Lower lobe of right lung (tissue), 2 donors: ENCODE measurements around the gene MBD5. TPM values are rescaled to one million over a fixed set of nuclear protein-coding genes. Genes with fewer than 3 reads are reported as not detected.
A peak's percentile ranks its signal among the peaks of the same experiment; 100 is the strongest.
"Not testable (repeated sequence)": the region's sequence is repeated elsewhere in the genome, so short reads cannot be mapped to it uniquely, and the experiment has no call there.

Experiments
- ATAC-seq, 2 donors: fragments of 200-7000 bp; cut with Tn5 transposase; one replicate each; pipeline ENCODE4 v1.9.1; 2020 to 2022; ENCODE audit warnings: mild to moderate bottlenecking in 2 of 2, moderate library complexity in 2 of 2
- DNase-seq: peaks from one replicate; pipeline ENCODE4 v3.0.0-alpha.2; 2020
- H3K27ac ChIP-seq: fragments of 200-600 bp; one replicate; pipeline ENCODE4 v1.8.0; 2022
- H3K27me3 ChIP-seq: fragments of 200-600 bp; one replicate; pipeline ENCODE4 v1.8.0; 2022; ENCODE audit warnings: low read depth
- H3K36me3 ChIP-seq: fragments of 200-600 bp; one replicate; pipeline ENCODE4 v1.8.0; 2022; ENCODE audit warnings: mild to moderate bottlenecking
- H3K4me1 ChIP-seq: fragments of 200-600 bp; one replicate; pipeline ENCODE4 v1.8.0; 2022
- H3K4me3 ChIP-seq: fragments of 200-600 bp; one replicate; pipeline ENCODE4 v1.8.0; 2022; ENCODE audit warnings: mild to moderate bottlenecking
- H3K9me3 ChIP-seq: fragments of 200-600 bp; one replicate; pipeline ENCODE4 v1.8.0; 2022
- intact Hi-C: fragments of 100-400 bp; cut with DNase I; formaldehyde crosslinking; loops from one replicate; pipeline ENCODE4 v1.11.0; 2022
- total RNA-seq: library from RNA; stranded (reverse); fragmentation: NEBNext Ultra II Directional; extraction: Animal tissue kit (Norgen Biotek cat#: 25700); gene quantifications from one replicate; pipeline ENCODE4 v1.2.1, GENCODE V29; 2021
- TF ChIP-seq, protein P1 (sequence below): fragments of 200-600 bp; IDR thresholded peaks from one replicate; pipeline ENCODE4 v1.8.0; 2022; ENCODE audit warnings: antibody characterized with exemption, mild to moderate bottlenecking
- donor health status: DM: no; HTN: yes; CAD: no; lungs with severe emphysema.

MBD5 gene
- total RNA-seq, 1 donor from 2014 or later, result 46.3 TPM

GRCh38 chr2:147989809-147990403 is 31.0 kb upstream of the MBD5 start:
- no peak for DNase-seq

GRCh38 chr2:147994965-147995364 is 25.9 kb upstream of the MBD5 start:
- H3K36me3 ChIP-seq, H3K4me3 ChIP-seq, DNase-seq, H3K27me3 ChIP-seq, intact Hi-C loops, H3K9me3 ChIP-seq, H3K4me1 ChIP-seq, ATAC-seq, H3K27ac ChIP-seq: not testable (repeated sequence)

More at GRCh38 chr2:147989809-147990403, 31.0 kb upstream of the MBD5 start:
- Histone ChIP-seq H3K27ac (no peak overlapping the region), H3K9me3 (no peaks in the 10 kb centered on the region), H3K27me3 (no peaks in the 10 kb centered on the region), H3K4me1 (no peaks in the 10 kb centered on the region), H3K36me3 (no peaks in the 10 kb centered on the region), H3K4me3 (no peak overlapping the region)
- peak; percentile 29 to 71 for ATAC-seq
- TF ChIP-seq, protein P1, sequence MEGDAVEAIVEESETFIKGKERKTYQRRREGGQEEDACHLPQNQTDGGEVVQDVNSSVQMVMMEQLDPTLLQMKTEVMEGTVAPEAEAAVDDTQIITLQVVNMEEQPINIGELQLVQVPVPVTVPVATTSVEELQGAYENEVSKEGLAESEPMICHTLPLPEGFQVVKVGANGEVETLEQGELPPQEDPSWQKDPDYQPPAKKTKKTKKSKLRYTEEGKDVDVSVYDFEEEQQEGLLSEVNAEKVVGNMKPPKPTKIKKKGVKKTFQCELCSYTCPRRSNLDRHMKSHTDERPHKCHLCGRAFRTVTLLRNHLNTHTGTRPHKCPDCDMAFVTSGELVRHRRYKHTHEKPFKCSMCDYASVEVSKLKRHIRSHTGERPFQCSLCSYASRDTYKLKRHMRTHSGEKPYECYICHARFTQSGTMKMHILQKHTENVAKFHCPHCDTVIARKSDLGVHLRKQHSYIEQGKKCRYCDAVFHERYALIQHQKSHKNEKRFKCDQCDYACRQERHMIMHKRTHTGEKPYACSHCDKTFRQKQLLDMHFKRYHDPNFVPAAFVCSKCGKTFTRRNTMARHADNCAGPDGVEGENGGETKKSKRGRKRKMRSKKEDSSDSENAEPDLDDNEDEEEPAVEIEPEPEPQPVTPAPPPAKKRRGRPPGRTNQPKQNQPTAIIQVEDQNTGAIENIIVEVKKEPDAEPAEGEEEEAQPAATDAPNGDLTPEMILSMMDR, result peak; percentile 57
- intact Hi-C loops, result no loop called here

DNA sequence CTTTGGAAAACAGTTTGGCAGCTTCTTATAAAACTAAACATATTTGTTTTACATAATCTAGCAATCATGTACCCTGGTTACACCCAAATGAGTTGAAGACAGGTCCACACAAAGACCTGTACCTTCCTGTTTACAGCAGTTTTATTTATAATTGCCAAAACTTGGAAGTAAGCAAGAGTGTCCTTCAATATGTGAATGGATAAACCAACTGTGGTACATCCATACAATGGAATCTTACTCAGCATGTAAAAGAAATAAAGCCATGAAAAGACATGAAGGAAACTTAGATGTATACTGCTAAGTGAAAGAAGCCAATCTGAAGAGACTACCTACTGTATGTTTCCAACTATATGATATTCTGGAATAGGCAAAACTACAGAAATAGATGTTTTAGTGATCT is 24.1 kb upstream of the MBD5 start:
- H3K4me3 ChIP-seq, result no peak overlapping the region
- no peak overlapping the region for H3K27ac ChIP-seq
- TF ChIP-seq, protein P1, result no peak
- H3K27me3 ChIP-seq, result no peaks in the 10 kb centered on the region
- no peaks in the 10 kb centered on the region for H3K36me3 ChIP-seq
- no peaks in the 10 kb centered on the region for H3K4me1 ChIP-seq
- no peak for ATAC-seq
- DNase-seq, result no peak
- intact Hi-C loops, result no loop called here
- H3K9me3 ChIP-seq, result no peaks in the 10 kb centered on the region

DNA sequence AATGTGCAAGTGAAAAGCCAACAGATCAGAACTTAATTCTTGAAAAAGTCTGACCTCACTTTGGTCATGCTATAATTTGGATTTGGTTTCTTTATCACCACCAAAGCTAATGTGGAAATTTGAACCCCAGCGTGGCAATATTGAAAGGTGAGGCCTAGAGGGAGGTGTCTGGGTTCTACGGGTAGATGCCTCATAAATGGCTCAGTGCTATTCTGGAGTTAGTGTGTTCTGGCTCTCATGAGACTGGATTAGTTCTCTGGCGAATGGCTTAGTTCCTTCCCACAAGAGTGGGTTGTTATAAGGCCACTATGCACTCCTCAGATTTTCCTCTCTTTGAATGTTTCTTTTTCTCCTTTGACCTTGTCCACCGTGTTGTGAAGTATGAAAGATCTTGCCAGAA is 22.7 kb upstream of the MBD5 start:
- intact Hi-C loops, result no loop called here
- TF ChIP-seq, protein P1, result no peak
- Histone ChIP-seq H3K9me3 (peaks cover 3% of the 10 kb centered on the region), H3K36me3 (no peaks in the 10 kb centered on the region), H3K4me3 (no peak overlapping the region), H3K27me3 (no peaks in the 10 kb centered on the region), H3K4me1 (no peaks in the 10 kb centered on the region), H3K27ac (no peak overlapping the region)
- no peak for DNase-seq
- no peak for ATAC-seq

DNA sequence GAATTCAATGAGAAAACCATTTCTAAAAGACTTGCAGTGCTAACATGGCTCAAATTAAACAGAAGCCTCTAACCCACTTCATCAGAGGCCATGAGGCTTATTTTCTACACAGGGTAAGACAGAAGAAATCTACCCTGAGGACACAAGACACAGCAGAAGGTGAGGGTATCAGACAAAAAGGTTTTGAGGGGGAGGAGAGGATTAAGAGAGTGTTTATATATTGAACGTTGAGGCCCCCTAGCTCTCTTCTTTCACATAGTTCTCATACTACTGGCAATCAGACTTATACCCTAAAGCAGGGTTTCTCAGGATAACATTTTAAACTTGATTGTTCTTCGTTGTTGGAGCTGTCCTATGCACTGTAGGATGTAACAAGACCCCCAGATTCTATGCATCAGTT is 21.8 kb upstream of the MBD5 start:
- Histone ChIP-seq H3K27me3 (no peaks in the 10 kb centered on the region), H3K9me3 (peaks cover 3% of the 10 kb centered on the region), H3K4me3 (no peak overlapping the region), H3K36me3 (no peaks in the 10 kb centered on the region), H3K27ac (no peak overlapping the region), H3K4me1 (no peaks in the 10 kb centered on the region)
- no peak for ATAC-seq
- TF ChIP-seq, protein P1, result no peak
- DNase-seq, result no peak
- intact Hi-C loops, result no loop called here

DNA sequence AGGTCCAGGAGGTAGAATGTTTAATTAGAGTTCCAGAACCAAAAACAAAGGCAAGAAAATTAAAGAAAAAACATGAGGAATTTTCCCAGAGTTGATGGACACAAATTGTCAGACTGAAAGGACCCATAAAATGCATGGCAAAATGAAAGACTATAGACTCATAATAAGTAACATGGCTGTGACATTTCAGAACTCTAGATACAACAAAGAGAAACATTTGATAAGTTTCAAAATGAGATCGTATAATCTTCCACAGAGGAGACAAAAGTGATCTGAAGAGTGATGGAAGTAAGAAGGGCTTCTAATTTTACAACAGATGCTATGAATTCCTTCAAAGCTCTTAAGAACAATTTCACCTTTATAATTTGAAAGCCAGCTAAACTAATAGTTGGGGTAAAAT is 20.8 kb upstream of the MBD5 start:
- no peak for DNase-seq
- intact Hi-C loops, result no loop called here
- Histone ChIP-seq H3K36me3 (no peaks in the 10 kb centered on the region), H3K4me3 (no peak overlapping the region), H3K4me1 (no peaks in the 10 kb centered on the region), H3K27ac (no peak overlapping the region), H3K27me3 (no peaks in the 10 kb centered on the region), H3K9me3 (peaks cover 3% of the 10 kb centered on the region)
- TF ChIP-seq, protein P1, result no peak
- no peak for ATAC-seq

DNA sequence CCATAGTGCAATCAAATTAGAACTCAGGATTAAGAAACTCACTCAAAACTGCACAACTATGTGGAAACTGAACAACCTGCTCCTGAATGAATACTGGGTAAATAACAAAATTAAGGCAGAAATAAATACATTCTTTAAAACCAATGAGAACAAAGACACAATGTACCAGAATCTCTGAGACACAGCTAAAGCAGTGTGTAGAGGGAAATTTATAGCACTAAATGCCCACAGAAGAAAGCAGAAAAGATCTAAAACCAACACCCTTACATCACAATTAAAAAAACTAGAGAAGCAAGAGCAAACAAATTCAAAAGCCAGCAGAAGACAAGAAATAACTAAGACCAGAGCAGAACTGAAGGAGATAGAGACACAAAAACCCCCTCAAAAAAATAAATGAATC is 18.5 kb upstream of the MBD5 start:
- H3K4me1 ChIP-seq, result not testable (repeated sequence)

More for the DNA sequence above, 18.5 kb upstream of the MBD5 start:
- DNase-seq, H3K27me3 ChIP-seq, H3K27ac ChIP-seq, ATAC-seq, H3K9me3 ChIP-seq, H3K36me3 ChIP-seq, intact Hi-C loops, H3K4me3 ChIP-seq: not testable (repeated sequence)
